ENCODE results near the gene TNFAIP8L2.

The TNFAIP8L2 gene

GRCh38 chr1:151156515-151156819 is at the start of gene TNFAIP8L2:
TNFAIP8L2 (plus strand) TSS chr1:151156649; CDS start chr1:151158698, 2,049 bp downstream.
- no peak for DNase-seq

DNA sequence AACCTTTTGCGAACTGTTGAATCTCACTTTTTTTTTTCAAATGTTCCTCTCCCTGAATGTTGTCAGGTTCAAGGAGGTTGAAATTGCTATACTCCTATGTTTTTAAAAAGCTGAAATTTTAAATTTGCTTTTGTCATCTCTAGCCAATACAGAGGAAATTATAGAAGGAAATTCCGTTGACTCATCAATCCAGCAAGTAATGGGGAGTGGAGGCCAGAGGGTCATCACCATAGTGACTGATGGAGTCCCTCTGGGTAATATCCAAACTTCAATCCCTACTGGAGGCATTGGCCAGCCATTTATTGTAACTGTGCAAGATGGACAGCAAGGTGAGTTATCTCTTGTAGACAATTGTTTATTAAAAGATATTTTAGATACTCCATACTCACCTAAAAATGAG is 49.6 kb upstream of the TNFAIP8L2 start:
- DNase-seq = no peak

DNA sequence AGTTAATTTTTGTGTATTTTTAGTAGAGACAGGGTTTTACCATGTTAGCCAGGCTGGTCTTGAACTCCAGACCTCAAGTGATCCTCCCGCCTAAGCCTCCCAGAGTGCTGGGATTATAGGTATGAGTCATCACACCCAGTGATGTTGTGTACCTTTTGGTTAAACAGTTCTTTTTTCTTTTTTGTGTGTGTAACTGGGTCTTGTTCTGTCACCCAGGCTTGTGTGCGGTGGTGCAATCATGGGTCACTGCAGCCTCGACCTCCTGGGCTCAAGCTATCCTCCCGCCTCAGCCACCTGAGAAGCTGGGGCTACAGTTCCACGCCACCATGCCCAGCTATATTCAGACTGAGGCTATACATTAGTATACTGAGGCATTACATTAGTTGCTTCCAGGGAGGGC is 48.1 kb upstream of the TNFAIP8L2 start:
- DNase-seq = no peak

DNA sequence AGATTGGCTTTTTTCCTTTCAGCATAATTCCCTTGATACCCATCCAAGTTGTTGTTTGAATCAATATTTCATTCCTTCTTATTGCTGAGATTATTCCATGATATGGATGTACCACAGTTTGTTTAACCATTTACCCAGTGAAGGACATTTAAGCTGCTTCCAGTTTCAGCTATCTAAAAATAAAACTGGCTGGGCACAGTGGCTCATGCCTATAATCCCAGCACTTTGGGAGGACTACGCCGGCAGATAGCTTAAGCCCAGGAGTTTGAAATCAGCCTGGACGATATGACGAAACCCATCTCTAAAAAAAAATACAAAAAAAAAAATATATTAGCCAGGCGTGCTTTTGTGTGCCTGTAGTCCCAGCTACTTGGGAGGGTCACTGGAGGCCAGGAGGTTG is 42.6 kb upstream of the TNFAIP8L2 start:
- DNase-seq = no peak

- DNase-seq = no peak
These were observed 31.6 kb upstream of the TNFAIP8L2 start for GRCh38 chr1:151124763-151125403.

DNA sequence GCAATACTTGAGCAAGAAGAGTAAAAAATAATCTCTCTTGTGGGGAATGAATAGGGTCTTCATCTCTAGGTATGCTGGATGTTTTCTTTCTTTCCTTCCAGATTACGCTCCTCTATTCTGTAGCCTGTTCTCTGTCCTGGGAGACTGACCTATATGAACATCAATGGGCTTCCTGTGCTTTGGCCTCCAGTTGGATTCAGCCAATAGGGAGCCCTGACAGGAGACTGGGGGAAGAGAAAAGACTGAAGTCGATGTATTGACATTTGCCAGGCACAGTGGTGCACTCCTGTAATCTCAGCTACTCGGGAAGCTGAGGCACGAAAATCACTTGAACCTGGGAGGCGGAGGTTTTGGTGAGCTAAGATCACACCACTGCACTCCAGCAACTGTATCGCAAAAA is 27.6 kb upstream of the TNFAIP8L2 start:
- DNase-seq = no peak

GRCh38 chr1:151130987-151131586 is 25.4 kb upstream of the TNFAIP8L2 start:
- DNase-seq = peak; percentile 90

DNA sequence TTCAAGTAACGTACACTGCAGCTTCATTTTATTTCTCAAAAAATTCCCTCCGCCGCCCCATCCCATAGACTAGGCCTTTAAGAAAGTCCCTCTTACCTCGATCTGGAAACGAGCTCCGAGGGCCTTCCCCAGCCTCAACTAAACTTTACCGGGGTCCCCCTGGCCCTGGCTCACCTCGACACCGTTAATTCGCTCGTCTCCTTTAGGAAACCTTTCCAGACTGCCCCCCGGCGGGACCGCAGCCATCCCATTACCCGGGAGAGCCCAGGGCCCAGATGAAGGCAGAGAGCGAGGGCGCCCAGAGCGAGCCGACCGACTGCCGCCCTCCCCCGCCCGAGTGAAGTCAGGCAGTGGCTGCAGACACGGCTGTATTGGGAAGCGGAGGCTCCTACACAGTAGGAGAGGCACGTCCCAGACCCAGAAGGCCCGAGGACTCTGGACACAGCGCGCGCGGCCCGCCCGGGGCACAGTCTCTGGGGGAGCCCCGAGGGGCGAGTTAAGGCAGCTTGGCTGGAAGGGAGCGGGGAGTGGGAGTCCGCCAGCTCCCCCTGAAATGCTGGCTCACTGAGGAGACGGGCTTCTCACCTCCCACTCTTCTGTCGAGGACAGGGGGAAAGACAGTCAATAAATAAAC is 24.6 kb upstream of the TNFAIP8L2 start:
- DNase-seq = peak; percentile 64

GRCh38 chr1:151132335-151133017 is 24.0 kb upstream of the TNFAIP8L2 start:
- no peak for DNase-seq

DNA sequence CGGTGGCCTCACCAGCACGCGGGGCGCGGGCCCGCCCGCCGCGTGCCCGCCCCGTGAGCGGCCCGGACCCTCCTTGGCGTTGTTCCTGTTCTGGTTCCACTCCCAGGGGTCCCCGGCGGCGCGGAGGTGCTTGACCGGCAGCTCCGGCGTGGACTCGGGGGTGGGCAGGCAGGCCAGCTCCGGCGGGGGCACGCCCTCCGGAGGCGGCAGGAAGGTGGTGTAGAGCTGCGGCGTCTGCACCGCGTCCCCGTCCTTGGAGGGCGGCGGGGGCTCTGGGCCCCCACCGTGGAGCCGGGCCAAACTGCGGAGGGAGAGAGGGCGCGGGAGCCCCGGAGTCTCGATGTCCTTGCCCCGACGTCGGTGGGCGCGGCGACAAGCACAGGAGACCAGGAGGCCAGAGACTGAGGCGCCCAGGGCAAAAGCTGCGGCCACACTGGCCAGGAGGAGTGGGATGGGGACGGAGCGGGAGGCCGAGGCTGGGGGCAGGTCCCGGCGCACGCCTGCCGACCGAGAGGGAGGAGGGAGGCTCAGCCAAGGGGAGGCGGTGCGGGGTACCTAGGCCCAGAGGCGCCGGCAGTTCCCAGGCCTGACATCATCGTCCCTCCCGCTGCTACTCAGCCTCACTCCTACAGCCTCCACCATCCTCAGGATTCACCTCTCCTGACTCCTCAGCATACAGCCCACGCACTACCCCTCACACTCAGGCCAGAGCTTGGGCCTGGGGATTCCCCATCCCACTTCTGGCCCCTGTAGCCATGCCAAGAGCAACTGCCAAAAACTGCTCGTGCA is 23.2 kb upstream of the TNFAIP8L2 start:
- DNase-seq = peak; percentile 66

- no peak for DNase-seq
These were observed 22.1 kb upstream of the TNFAIP8L2 start for GRCh38 chr1:151134396-151134795.

DNA sequence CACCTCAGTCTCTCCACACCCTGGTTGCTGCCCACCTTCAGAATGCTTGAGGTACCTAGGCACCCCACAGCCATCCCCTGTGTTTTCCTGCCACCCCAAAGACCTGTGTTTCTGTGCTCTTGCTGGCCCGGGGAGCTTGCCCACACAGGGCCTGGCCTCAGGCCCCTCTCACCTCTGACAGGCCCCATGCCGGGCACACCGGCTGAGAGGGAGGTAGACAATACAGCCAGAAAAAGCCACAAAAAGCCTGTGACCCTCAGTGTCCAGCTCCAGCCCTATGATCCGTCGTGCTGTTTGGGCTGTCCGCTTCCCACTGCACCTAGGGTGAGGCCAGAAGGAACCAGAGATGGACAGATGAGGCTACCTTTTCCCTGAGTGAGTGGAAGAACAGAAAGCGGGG is 21.5 kb upstream of the TNFAIP8L2 start:
- DNase-seq = no peak

GRCh38 chr1:151135433-151136385 is 20.7 kb upstream of the TNFAIP8L2 start:
- DNase-seq = no peak

- DNase-seq = no peak
These were observed 18.7 kb upstream of the TNFAIP8L2 start for GRCh38 chr1:151137789-151138188.

DNA sequence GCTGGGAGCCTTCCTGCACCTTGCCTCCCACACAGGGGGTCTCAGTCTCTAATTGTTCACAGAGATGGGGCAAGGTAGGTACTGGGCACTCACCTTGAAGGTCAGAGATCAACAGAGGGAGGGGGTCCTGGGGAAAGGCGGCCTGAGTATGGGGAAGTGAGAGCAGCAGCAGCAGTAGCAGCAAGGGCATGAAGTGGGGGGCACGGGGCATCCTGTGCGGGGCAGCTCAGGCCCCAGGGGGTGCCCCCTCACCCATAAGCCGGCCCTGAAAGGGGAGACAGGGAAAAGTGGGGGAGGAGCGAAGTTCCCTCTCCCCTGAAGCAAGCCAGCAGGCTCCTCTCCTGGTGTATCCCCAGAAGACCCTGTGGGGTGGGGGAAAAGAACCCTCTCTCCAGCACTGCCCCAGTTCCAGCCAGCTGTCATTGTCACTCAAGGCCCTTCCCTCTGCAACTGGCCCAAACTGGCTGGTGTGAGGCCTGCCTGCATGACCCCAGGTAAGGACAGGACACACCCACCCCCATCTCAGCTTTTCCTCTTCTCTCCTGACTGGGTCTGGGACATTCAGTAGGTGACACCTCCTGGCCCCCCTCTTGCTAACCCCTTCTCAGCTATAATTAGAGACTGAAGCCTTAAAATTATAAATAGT is 13.9 kb upstream of the TNFAIP8L2 start:
- no peak for DNase-seq

DNA sequence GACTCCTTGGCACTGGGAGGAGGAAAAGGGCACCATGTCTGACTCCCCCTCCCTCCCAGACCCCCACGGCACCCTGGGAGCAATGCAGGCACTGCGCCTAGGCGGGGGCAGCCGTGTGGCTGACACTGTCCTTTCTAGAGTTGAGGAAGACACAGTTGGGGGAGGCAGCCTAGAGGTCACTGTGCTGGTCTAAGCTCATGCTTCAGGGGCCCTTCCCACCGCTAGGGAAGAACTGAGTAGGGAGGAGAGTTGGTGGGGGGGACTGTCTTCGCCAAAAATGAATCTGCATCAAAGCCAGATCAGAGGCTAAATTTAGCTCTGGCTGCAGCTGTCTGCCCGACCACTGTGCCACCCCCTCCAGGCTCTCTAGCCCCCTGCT is 13.4 kb upstream of the TNFAIP8L2 start:
- no peak for DNase-seq

DNA sequence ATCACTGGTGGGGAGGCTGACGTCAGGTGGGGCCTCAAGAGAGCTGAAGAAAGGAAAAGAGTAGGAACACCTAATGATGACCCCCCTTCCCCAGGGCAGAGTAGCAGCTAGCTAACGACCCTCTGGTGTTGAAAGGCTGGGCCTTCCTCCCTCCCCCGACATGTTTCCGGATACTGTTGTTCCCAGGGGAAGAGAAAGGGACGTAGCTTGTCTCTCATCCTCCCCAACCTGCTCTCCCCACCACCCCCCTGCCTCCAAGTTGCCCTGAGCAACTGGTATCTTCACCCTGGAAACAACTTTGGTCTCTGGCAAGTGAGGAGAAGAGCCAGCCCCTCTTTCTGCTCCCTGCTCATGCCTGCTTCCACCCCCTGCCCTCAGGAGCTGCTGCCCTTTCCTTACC is 12.5 kb upstream of the TNFAIP8L2 start:
- no peak for DNase-seq

DNA sequence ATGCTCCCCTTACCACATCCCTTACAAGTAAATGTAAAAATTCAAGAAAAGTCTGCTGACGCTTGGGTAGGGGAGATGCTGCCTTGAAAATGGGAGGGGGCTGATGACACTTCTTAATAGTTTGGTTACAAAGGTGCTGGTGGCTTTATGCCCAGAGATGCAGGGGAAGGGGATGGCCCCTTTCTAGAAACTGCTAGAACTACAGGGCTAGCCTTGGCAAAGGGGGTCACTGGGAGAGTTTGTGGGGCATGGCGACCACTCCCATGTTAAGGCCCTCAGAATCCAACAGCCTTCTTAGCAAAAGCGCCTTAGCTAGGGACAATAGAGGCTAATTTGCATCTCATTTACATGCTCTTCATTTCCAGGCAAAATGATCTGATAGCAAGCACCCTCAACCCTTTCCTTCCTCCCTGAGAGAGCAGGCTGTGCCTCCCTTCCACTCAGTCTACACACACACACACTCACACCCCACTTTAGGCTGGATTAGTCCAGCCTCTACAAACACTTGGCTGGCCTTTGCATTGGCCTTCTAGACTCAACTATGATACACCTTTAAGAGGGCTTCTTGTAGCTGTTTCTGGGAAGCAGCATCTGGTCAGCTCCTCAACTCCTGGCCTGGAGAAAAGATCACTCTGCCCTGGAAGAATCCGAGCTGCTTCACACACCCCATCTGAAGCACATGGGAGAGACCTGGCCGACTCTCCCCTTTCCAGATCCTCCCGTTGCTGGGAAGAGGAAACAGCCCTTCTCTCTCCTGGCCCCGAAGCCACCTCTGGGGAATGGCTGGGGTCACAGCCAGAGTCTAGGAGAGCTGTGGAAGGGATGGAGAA is 11.8 kb upstream of the TNFAIP8L2 start:
- peak; percentile 74 for DNase-seq

DNA sequence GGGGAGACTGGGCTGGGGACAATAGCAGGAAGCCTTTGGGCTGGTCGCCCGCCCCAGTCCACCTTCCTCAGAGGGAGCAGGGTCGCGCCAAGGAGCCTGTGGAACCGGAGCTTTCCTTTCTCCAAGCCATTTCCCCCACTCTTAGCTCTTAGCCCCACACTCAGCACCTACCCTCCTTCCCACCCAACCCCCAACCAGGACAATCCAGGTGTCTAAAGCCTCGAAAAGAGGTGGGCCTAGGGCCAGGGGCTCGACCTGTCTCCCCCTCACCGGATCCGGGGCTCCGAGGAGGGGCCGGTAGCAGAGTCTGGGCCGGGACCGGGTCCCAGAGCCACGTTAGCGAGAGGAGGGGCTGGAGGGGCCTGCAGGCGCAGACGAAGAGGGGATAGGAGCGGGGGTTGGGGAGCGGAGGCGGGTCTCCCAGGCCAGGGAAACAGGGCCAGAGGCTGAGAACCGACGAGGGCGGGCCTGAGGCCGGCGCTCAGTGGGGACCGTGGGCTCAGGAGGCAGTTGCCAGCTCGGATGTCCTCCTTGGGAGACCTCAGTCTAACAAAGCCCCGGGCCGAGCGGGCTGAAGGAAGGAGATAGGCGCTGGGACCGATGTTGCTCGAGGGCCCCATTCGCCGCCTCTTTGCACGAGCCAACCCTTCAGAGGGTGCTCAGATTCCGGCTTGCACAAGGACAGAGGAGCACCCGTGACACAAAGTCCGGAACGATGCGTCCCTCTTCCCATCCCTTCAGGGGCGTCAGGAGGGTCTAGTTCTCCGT is 11.0 kb upstream of the TNFAIP8L2 start:
- no peak for DNase-seq

DNA sequence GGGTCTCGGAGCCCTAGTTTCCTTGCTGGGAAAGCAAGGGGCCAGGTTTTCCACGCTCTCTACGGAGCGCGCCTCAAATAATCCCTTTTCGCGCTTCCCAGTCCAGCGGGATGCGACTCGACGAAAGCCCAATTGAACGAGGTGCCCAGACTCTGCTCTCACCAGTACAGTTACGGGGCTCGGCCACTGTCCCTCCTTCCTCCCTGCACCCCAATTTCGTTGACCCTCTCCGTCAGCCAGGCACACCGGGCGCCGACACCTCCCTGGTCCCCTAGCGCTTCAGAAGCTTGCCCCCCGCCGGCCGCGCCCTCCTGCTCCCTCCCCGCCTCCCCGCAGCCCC is 10.4 kb upstream of the TNFAIP8L2 start:
- no peak for DNase-seq
